Endothelial cell of hepatic sinusoid (primary cell): ENCODE results near the gene CDK16.

Experiments
- in situ Hi-C: cut with HindIII; loops from 2 replicates; pipeline ENCODE4 v1.10.0; 2017; ENCODE audit warnings: low sequenced_read_pairs

CDK16 gene

GRCh38 chrX:47218280-47218919 is at the start of gene CDK16:
Gene CDK16, plus strand, starts transcription at chrX:47218681. Its CDS starts 4,877 bp downstream, at chrX:47223558.
- in situ Hi-C loops = no loop called here

- in situ Hi-C loops = no loop called here
These were observed 49.2 kb upstream of the CDK16 start for GRCh38 chrX:47169273-47169672.

- in situ Hi-C loops = no loop called here
These were observed 48.6 kb upstream of the CDK16 start for GRCh38 chrX:47169726-47170515.

- in situ Hi-C loops = no loop called here
These were observed 47.4 kb upstream of the CDK16 start for GRCh38 chrX:47170861-47171692.

DNA sequence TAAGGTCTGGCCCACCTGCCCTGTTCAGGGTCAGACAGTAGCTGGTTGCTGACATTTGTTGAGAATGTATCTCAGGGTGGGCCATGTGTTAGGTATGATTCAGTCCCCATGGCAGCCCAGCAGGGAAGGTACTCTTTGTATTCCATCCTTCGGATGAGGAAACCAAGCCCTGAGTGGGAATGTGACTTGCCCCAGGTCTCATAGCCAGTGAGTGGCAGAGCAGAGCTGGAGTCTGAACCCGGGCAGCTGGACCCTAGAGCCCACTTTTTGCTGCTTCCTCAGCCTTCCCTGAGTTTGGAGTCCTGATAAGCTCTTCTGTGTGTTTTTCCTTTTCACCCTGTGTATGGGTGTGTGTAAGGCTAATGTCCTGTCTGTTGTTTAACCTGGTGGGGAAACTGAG is 46.5 kb upstream of the CDK16 start:
- in situ Hi-C loops = no loop called here

GRCh38 chrX:47172549-47172948 is 45.9 kb upstream of the CDK16 start:
- in situ Hi-C loops = no loop called here

DNA sequence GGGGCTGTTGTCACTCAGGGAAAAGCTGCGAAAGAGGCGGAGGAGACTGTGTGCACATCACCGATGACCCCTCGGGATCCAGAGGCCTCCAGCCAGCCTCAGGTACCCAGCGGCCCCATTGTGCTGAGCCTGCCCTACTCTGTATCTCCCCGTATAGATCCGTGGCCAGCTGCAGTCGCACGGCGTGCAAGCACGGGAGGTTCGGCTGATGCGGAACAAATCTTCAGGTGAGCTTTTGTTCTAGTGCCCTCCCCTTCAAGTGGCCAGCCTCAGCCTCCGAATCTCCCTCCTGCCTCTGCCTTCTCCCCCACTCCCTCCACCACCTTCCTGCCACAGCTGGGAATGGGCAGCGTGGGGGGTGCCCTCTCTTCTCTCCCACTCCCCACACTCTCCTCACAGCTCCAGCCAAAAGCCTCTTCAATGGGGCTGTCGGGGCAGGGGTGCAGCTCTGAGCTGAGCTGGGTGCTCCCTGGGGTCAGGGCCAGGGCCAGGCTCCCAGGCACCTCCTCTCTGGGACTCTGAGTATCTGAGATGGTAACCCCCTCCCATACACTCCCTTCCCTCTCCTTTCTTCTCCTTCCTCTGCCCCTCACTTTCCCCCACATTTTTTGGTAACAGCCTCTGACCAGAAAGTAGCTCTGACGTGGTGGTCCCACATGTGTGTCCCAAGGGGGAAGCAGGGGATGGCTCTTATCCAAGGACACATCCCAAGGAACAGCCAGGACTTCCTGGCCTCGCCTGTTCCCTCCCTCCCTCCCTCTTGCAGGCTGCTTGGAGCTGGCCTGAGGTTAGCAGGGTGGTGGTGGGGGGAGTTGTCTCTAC is 45.3 kb upstream of the CDK16 start:
- in situ Hi-C loops = no loop called here

GRCh38 chrX:47174376-47174775 is 44.1 kb upstream of the CDK16 start:
- in situ Hi-C loops = no loop called here

- in situ Hi-C loops = no loop called here
These were observed 43.5 kb upstream of the CDK16 start for GRCh38 chrX:47174846-47175587.

DNA sequence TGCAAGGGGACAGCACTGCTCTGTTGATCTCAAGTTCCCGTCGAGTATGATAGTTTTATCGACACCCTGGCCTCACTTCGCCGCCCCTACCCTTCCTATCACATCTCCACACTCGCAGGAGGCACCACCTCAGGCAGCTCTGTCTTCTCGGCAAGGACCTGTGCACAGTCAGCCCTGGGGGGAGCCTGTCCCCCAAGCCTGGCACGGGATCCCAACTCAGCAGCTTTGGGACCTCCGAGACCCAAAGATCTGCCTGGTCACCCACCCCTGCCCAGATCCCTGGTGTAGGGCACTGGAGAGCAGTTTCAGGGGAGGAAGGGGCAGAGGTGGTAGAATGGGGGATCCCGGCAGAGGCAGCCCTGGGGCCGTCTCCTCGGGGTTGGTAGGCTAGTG is 42.9 kb upstream of the CDK16 start:
- in situ Hi-C loops = no loop called here

- in situ Hi-C loops = no loop called here
These were observed 42.3 kb upstream of the CDK16 start for GRCh38 chrX:47176101-47176740.

- in situ Hi-C loops = no loop called here
These were observed 41.4 kb upstream of the CDK16 start for GRCh38 chrX:47177079-47177478.

GRCh38 chrX:47178337-47178736 is 40.1 kb upstream of the CDK16 start:
- in situ Hi-C loops = no loop called here

GRCh38 chrX:47179221-47179927 is 39.1 kb upstream of the CDK16 start:
- in situ Hi-C loops = no loop called here

DNA sequence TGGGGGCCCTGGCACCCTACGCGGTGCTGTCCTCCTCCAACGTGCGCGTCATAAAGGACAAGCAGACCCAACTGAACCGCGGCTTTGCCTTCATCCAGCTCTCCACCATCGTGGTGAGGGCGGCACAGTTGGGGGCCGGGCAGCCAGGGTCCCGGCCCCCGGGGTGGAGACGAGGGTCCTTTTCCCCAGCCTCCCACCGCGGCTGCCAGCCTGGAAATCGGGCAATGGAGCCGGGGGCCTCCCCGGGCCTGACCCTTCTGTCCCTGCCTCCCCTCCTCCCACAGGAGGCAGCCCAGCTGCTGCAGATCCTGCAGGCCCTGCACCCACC is 38.6 kb upstream of the CDK16 start:
- in situ Hi-C loops = no loop called here

DNA sequence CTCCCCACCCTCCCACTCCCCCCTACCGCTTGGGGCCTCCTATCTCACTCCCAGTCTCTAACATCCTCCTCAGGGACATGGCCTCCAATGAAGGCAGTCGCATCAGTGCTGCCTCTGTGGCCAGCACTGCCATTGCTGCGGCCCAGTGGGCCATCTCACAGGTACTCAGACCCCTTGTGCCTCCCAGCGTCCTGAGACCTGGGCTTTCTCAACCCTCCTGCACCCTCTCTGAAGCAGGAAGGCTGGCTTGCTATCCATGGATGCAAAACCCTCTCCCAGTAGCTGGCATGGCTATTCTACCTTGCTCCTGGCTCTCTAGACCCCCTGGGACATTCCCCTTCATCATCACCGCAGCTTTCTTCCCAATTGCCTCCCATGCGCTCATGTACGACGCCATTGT is 38.1 kb upstream of the CDK16 start:
- in situ Hi-C loops = no loop called here

GRCh38 chrX:47181301-47181700 is 37.2 kb upstream of the CDK16 start:
- in situ Hi-C loops = no loop called here

DNA sequence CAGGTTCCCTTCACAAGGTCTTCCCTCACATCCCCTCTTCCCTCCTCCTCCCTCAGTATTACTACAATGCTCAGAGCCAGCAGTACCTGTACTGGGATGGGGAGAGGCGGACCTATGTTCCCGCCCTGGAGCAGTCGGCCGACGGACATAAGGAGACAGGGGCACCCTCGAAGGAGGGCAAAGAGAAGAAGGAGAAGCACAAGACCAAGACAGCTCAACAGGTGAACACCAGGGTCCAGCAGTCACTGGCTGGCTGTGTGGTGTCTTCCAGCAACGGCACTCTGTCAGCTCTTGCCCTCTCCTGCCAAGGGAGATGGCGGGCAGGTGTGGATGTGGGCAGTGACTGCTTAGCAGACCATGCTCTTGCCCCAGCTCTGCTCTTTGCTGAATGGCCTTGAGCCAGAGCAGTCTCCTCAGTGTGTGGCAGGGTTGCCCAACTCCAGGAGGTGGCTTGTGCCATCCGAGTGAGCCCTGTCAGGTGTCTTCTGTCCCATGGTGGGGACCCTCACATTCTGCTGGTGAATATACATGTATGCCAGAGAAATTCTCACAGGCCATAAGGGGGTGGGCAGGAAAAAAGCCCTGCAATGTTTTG is 36.3 kb upstream of the CDK16 start:
- in situ Hi-C loops = no loop called here

GRCh38 chrX:47184486-47184885 is 34.0 kb upstream of the CDK16 start:
- in situ Hi-C loops = no loop called here
